Esophagus squamous epithelium (tissue), 4 donors: Measurements from ENCODE around the gene LMO1.

Experiments
- CTCF ChIP-seq, 6 experiments: fragments of 450-650 bp in 4 of 6; fragments of 200-600 bp in 2 of 6; sonication (generic) in 2 of 6; IDR thresholded peaks; one replicate each; pipeline ENCODE4 v1.5.1; 2016 to 2019; ENCODE audit warnings: antibody characterized with exemption in 6 of 6, mild to moderate bottlenecking in 4 of 6, moderate library complexity in 4 of 6
- POLR2A ChIP-seq, 4 donors: fragments of 450-650 bp; IDR thresholded peaks; one replicate each; pipeline ENCODE4 v1.6.1; 2017; ENCODE audit warnings: antibody characterized with exemption in 4 of 4, mild to moderate bottlenecking in 4 of 4, moderate library complexity in 3 of 4

- no peak for TF ChIP-seq POLR2A (IDR thresholded peaks at IDR 0.05)
- TF ChIP-seq CTCF (IDR thresholded peaks at IDR 0.05), result no peak
These were observed 26.6 kb upstream of the LMO1 start for GRCh38 chr11:8290081-8290810.
